DMS79 (cell line): ENCODE measurements around the gene XIST.
"Not testable (repeated sequence)": the region's sequence is repeated elsewhere in the genome, so short reads cannot be mapped to it uniquely, and the experiment has no call there.

Experiments used
- DNase-seq: peaks from one replicate; lab custom pipeline; 2025; lab: John Stamatoyannopoulos, UW

XIST gene

DNA sequence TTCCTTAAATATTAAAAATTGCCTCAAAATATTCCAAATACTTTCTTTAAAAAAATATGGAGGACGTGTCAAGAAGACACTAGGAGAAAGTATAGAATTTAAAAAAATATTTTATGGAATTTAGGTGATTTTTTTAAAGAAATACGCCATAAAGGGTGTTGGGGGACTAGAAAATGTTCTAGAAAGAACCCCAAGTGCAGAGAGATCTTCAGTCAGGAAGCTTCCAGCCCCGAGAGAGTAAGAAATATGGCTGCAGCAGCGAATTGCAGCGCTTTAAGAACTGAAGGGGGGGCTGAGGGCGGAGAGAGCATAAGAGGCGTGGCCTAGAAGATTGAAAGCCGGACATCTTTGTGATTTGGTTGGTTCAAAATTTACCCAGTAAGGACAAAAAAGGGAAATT, at the start of gene XIST:
Gene XIST, minus strand, starts transcription at position 248 of the 400 bp plus-strand sequence.
- no peak for DNase-seq

DNA sequence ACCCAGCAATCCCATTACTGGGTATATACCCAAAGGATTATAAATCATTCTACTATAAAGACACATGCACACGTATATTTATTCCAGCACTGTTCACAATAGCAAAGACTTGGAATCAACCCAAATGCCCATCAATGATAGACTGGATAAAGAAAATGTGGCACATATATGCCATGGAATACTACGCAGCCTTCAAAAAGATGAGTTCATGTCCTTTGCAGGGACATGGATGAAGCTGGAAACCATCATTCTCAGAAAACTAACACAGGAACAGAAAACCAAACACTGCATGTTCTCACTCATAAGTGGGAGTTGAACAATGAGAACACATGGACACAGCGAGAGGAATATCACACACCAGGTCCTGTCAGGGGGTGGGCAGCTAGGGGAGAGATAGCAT, 45.8 kb upstream of the XIST start:
- not testable (repeated sequence) for DNase-seq

DNA sequence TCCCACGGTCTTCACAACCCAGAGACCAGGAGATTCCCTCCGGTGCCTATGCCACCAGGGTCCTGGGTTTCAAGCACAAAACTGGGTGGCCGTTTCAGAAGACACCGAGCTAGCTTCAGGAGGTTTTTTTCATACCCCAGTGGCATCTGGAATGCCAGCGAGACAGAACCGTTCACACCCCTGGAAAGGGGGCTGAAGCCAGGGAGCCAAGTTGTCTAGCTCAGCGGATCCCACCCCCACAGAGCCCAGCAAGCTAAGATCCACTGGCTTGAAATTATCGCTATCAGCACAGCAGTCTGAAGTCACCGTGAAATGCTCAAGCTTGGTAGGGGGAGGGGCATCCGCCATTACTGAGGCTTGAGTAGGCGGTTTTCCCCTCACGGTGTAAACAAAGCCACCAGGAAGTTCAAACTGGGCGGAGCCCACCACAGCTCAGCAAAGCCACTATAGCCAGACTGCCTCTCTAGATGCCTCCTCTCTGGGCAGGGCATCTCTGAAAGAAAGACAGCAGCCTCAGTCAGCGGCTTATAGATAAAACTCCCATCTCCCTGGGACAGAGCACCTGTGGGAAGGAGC, 40.1 kb upstream of the XIST start:
- DNase-seq: not testable (repeated sequence)

DNA sequence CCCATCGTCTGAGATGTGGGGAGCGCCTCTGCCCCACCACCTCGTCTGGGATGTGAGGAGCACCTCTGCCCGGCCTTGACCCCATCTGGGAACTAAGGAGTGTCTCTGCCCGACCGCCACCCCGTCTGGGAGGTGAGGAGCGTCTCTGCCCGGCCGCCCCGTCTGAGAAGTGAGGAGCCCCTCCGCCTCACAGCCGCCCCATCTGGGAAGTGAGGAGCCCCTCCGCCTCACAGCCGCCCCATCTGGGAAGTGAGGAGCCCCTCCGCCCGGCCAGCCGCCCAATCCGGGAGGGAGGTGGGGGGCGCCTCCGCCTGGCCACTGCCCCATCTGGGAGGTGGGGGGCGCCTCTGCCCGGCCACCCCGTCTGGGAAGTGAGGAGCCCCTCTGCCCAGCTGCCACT, 29.7 kb upstream of the XIST start:
- not testable (repeated sequence) for DNase-seq

DNA sequence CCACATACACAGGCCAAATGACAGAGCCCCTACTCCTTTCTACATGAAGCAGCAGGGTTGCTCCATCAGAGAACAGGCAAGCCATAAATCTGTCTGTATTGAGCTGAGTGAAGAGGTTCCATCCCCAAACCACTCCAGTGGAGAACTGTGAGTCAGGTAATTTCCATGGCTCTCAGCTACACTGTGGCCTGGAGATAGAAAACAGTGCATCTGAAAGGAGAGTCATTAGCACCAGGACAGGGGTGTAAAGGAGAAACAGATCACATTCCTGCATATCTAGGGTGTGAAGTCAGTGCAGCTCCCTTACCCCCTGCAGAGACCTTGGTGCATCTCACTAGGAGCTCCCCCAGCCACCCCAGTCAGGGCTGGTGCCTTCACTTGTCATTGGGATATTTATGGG, 25.2 kb upstream of the XIST start:
- no peak for DNase-seq

DNA sequence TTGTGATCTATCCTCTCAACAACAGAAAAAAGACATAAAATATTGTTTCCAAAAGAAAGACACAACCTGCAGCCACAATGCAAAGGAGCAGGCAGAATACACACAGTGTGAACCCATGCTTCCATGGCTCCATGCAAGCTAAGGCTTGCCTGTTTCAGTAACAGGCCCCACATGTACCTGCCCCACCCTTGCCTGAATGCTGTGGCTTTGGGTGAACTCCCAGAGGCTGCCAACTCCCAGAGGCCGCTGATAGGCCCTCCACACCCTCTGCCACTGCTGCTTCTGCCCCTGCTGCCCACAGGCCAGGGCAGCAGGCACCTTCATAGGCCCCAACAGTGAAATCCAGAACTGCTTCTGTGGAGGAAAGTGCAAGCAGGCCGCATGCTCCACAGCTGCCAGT, 24.4 kb upstream of the XIST start:
- DNase-seq: no peak

DNA sequence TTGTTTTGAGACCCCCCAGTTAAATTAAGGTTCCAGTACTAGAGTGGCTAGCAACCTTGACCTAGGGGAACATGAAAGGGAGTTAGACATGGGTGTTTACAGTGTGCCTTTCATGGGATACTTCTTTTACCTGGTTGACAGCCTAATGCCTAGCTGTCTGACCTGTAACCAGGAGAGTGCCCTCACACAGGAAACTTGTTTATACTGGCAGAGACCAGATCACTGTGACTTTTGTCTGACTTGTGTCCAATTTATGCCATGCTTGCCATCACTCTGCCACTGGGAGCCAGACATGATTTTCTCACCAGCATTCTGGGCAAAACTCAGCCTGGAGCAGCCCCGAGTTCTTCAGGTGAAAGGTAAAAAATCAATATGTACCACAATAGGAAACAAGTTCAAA, 16.4 kb upstream of the XIST start:
- DNase-seq: no peak

DNA sequence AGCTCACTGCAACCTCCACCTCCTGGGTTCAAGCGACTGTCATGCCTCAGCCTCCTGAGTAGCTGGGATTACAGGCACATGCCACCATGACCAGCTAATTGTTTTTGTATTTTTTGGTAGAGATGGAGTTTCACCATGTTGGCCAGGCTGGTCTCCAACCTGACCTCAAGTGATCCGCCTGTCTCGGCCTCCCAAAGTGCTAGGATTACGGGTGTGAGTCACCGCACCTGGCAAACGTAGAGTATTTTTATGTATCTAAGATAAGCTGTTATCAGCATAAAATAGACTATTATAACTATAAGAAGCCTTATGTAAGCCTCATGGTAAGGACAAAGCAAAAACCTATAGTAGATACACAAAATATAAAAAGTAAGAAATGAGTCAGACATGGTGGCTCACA, 14.6 kb upstream of the XIST start:
- DNase-seq: no peak

DNA sequence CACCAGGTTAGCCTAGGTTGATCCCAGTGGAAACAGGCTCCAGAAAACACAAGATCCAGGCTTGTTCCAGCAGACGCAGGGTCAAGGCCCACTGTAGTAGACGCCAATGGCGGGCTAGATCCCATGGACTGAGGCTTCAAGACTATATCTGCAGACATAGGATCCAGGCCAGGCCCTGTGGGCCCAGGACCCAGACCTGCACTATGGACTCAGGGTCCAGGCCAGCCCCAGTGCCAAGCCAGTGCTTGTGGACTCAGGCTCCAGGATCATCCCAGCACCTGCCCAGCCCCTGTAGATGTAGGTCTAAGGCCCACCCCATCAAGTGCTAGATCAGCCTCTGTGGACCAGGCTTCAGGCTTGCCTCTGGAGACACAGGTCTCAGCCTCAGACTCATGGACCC, 11.3 kb upstream of the XIST start:
- no peak for DNase-seq

DNA sequence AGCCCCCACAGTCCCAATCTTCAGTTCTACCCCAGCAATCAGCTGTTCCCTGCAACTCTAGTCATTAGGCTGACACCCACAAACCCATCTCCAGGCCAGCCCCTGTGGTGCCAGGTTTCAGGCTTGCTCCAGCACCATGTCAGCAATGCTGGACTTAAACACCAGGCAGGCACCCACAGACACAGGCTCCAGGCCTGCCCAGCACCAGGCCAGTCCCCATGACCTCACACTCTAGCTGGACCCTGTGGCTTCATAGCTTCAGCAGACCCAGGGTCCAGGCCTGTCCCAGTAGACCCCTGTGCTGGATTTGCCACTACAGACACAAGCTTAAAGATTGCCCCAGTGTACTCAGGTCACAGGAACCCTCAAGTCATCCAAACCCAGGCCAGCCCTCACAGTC, 10.8 kb upstream of the XIST start:
- DNase-seq: no peak

DNA sequence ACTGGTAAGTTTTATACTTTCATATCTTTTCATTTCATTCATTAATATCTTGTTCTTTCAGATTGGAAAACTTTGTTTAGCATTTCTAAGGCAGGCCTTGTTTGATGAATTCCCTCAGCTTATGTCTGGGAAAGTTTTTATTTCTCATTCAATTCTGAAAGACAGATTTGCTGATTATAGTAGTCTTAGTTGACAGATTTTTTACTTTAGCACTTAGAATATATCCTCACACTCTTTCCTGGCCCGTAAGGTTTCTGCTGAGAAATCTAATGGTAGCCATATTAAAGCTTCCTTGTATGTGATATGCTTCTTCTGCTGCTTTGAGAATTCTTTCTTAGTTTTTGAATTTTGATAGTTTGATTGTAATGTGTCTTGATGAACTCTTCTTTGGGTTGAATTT, 7.1 kb upstream of the XIST start:
- DNase-seq: no peak

DNA sequence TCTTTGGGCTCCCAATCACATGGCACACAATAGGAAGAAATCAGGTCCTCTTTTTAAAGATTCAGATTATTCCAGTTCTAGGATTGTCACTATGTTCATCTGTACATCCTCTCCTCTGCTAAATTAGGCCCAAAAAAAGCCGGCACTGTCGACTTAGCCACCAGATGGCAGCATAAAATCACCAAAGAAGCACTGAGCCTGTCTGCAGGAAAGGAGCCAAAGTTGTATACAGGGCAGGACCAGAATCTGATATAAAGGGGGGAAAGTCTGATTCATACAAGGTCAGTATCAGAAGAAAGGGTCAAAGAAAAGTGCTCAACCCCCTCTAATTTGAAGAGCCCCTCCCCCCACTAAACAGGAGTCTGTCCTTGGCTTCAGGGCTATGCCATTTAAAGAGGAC, 3.0 kb upstream of the XIST start:
- DNase-seq: no peak

DNA sequence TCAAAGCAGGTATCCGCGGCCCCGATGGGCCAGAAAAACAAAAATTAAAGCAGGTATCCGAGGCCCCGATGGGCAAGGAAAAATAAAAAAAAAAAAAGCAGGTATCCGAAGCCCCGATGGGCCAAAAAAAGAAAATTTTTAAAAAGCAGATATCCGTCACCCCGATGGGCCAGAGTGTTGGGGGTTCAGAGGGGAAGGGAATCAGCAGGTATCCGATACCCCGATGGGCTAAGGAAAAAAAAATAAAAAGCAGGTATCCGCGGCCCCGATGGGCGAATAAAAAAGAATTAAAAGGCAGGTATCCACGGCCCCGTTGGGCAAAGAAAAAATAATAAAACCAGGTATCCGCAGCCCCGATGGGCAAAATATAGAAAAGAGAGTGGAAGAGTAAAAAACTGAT, 492 bp downstream of the XIST start:
- DNase-seq: no peak

DNA sequence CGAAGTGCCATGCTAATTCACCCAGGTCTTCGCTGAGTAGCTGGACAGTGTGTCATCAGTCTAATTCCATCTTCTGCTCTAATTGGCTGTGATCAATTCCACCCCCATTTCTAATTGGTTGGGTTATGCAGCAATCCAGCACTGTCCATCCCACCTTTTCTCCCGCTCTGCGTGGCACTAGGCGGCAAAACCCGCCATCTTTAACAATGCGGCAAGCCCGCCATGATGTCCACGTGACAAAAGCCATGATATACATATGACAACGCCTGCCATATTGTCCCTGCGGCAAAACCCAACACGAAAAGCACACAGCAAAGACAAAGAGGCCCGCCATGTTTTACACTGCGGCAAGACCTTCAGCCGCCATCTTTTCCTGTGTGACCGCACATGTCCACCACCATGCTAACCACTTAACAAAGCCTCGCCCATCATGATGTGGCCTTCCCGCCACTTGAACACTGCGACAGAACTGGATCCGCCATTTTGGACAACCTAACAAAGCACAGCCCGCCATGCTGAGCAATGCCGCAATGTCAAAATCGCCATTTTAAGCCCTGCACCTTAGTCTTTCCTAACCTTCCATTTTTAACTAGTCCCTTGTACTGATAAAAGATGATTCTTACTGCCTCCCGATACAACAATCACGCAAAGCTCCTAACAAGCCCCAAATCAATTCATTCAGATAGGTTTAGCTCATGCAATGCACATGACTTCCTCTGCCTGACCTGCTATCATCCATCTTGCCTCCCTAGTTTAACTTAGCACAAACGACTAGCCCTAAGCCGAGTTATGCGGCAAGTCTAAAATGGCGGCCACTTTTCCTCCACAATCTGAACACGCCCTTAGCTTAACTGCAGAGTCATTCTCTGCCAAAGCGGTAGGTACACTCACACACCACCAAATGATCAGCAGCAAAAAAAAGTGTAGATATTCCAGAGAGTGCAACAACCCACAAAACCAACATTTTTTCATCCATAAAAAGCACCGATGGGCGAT, 1.2 kb downstream of the XIST start:
- no peak for DNase-seq

DNA sequence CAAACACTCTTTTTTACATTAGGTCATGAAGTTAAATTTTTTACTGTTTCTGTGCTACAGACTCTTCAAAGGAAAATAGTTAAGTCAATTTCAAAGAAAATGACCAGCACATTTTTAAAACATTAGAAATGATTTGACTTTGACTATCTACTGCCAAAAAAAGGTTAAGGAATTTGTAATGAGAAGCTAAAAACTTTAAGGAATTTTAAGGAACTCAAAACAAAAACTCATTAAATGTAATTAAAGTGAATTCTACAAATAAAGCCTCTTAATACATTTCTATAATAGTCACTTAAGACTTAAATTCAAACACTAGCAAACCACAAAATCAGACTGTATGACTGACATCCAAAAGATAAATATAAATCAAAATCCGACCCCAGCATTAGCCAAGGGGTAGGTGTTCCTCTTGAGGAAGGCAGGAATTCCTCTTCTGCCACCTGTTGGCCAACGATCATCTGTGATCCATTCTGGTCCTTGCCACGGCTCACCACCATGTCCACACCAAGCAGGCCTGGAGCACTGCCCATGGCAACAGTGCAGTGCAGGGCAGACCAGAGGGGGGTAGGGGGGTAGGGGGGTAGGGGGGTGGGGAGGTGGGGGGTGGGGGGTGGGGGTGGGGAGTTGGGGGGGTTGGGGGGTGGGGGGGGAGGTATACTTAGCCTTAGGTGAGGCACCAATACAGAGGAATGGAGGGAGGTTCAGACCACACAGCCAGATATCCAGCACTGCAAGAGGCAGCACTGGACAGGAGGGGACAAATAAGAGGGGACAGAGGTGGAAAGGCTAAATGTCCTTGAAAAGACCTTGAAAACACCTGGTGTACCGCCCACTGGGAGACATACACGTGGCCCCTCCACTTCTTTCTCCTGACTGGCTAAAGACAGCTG, 2.1 kb downstream of the XIST start:
- DNase-seq: no peak

DNA sequence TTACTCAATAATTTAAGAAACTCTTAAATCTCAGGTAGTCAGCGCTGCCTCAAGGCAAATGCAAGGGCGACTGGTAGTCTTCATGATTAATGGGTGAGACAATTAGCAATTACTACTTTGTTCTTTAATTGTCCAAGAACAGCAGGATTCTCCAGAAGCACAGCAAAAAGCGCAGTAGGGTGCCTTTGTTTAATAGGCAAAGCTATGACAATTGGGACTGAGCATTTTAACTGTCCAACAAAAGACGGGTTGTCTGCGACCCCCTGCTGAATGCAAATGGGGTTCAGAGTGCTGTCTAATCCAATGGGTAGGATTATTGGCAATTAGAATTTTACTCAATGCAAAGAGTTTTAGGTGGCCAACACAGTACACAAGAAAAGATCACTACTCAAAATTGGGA, 3.4 kb downstream of the XIST start:
- no peak for DNase-seq

DNA sequence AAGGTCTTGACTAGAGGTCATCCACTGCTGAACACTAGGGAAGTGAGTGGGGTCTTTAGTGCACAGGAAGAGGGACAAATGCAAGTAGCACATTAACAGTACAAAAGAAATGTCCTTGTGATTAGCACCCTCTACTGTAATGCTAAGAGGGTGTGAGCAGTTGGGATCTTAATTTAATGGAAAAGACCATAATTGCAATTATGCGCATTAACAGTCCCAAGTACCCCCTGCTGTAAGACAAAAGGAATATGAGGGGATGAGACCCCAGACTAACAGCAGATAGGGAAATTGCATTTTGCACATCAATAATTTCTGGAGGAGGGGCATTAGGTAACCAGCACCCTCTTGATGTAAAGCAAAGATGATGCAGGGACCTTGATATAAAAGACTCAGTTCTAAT, 4.5 kb downstream of the XIST start:
- no peak for DNase-seq

DNA sequence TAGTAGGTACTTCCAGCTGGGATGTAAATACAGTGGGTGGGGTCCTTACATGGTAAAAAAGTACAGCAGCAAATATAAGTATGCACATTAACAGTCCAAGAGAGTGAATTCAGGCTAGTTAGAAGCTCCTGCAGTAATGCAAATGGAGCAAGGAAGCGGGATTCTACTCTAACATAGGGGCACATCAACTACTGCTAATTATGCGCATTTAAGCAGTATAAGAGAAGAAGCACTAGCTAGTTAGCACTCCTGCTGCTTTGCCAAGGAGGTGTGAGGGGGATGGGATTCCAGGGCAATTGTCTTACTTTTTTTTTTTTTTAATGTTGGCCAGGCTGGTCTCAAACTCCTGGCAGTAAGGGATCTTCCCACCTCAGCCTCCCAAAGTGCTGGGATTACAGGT, 5.4 kb downstream of the XIST start:
- no peak for DNase-seq

DNA sequence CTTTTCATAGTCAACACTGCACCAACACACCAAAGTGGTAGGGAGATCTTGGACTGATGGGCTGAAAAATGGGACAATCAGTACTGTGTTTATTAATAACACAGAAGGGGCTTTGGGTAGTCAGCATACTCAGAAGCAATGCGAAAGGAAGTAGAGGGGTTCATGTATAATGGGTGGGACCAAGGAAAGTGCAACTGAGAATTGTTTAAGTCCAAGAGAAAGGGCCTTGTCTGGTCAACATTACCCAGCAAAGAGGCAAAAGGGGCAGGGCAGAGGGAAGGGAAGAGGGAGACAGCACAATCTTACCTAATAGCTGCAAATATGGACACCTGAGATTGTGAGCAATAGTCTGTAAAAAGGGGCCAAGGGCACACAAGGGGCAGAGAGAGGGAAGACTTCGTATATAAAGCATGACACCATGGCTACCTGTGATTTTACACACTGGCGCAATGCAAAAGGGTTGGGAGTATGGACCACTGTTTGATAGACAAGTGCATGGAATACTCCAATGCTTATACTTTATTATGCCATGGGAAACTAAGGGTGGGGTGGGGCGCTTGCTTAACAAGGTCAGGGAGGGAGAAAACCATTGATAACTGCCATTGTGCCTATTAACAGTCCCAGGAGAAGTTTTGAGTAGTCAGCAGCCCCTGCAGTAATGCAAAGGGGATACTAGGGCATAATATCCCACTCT, 9.8 kb downstream of the XIST start:
- DNase-seq: no peak

DNA sequence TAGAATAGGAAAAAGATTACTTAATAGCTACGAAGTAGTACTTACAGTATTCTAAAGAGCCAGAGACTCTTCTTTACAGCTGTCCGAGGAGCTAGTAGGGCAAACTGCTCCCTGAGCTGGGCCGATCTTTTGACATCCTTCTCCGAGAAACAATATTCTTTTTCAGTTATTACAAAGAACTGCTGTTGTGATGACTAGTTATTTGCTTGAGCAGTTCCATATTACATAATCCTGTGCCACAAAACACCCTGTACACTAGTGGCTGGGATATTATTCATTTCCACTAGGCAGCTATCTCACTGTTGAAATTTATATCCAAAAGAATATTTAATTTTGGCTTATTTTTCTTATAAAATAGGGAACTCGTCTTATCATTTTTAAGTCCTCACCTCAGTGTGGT, 11.2 kb downstream of the XIST start:
- no peak for DNase-seq

DNA sequence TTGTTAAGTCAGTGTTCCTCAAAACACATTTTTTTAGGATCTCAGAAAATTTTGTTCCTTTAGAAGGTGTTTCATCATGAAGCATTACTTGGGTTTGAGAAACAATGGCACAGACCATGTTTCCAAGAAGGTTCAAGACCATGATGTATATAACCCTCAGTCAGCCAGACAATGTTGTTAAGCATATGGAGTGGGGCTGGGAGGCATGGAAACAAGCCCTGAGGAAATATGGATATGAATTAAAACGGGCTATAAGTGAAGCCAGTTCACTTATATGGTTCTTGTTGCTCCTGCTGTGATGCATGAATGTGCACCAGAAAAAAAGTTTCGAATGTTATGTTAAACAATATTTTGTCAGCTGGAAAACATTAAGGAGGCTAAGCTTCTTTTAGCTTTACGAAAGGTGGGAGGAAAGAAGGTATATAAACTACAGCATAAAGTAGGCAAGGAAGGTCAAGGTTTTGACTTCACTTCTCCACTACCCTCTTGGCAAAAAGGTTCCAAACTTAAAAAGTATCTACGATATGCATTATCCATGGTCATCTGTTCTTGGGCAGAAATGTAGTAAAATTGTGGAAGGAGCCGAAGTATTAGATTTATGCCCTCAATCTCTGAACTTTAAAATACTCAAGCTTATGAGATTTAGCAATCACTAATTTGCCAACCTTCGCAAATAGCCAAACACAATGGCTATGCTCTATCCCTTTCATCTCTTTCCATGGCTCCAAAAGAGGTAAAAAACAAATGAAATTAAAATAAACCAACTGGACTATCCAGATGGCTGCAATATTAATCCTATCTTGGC, 12.2 kb downstream of the XIST start:
- DNase-seq: no peak
